Measurements from ENCODE around the gene SIGLEC7. TPM values are rescaled to one million over a fixed set of nuclear protein-coding genes. Genes with fewer than 3 reads are reported as not detected.

Gene SIGLEC7
- total RNA-seq, 2 donors from 2014 or later, result 0.35 to 1.0 TPM

DNA sequence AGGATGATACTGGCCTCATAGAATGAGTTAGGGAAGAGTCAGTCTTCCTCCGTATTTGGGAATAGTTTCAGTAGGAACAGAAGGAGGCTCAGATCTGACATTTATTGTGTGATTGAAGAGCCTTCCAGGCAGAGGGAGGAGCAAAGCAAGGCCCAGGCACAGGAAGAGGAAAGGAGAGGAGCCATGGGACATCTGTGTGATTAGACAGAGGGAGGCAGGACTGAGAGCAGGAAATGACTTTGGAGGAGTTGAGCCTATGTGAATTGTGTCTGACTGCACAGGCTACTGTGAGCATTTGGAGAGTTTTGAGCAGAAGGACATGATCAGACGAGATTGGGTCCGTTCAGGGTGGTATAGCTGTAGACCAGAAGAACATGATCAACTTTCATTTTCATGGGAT is 8.5 kb downstream of the SIGLEC7 start:
- Histone ChIP-seq H3K4me1 (no peaks in the 10 kb centered on the region), H3K27ac (no peak overlapping the region)
- no peak for DNase-seq

DNA sequence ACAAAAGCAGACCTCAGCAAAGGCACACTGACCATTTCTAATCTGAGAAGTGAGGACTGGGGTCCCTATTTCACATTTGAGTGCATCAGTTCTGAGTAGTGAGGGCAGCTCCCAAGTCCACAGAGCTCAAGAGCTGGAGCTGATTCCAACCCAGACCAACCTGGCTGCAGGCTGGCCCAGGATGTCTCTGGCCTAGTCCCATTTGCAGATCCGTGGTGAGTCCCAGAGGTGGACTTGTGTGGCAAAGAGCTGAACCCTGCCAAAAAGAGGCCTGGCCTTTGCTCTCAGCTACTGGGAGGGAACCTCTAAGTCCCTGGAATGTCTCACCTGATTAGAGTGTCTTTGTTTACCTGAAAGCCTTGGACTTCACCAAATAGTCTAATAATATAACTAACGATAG is 14.6 kb downstream of the SIGLEC7 start:
- no peaks in the 10 kb centered on the region for H3K4me1 ChIP-seq
- intact Hi-C loops (cut with DNase I), result no loop called here
- no peak overlapping the region for H3K4me3 ChIP-seq
- no peaks in the 10 kb centered on the region for H3K9me3 ChIP-seq
- no peak for DNase-seq
- H3K27me3 ChIP-seq, result no peaks in the 10 kb centered on the region
- H3K36me3 ChIP-seq, result no peaks in the 10 kb centered on the region
- H3K27ac ChIP-seq, result no peak overlapping the region
- H3K9ac ChIP-seq (ENCODE audit: low read depth in 2 of 2, low read length in 2 of 2), result no peak overlapping the region
- TF ChIP-seq, protein P1, sequence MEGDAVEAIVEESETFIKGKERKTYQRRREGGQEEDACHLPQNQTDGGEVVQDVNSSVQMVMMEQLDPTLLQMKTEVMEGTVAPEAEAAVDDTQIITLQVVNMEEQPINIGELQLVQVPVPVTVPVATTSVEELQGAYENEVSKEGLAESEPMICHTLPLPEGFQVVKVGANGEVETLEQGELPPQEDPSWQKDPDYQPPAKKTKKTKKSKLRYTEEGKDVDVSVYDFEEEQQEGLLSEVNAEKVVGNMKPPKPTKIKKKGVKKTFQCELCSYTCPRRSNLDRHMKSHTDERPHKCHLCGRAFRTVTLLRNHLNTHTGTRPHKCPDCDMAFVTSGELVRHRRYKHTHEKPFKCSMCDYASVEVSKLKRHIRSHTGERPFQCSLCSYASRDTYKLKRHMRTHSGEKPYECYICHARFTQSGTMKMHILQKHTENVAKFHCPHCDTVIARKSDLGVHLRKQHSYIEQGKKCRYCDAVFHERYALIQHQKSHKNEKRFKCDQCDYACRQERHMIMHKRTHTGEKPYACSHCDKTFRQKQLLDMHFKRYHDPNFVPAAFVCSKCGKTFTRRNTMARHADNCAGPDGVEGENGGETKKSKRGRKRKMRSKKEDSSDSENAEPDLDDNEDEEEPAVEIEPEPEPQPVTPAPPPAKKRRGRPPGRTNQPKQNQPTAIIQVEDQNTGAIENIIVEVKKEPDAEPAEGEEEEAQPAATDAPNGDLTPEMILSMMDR (IDR thresholded peaks at IDR 0.05), result no peak

More for the DNA sequence above, 8.5 kb downstream of the SIGLEC7 start:
- no peaks in the 10 kb centered on the region for H3K27me3 ChIP-seq
- no peaks in the 10 kb centered on the region for H3K36me3 ChIP-seq
- intact Hi-C loops (cut with DNase I), result no loop called here
- TF ChIP-seq, protein P1 (IDR thresholded peaks at IDR 0.05), result no peak
- H3K9me3 ChIP-seq, result no peaks in the 10 kb centered on the region
- H3K4me3 ChIP-seq, result no peak overlapping the region
- no peak overlapping the region for H3K9ac ChIP-seq (ENCODE audit: low read depth in 2 of 2, low read length in 2 of 2)

DNA sequence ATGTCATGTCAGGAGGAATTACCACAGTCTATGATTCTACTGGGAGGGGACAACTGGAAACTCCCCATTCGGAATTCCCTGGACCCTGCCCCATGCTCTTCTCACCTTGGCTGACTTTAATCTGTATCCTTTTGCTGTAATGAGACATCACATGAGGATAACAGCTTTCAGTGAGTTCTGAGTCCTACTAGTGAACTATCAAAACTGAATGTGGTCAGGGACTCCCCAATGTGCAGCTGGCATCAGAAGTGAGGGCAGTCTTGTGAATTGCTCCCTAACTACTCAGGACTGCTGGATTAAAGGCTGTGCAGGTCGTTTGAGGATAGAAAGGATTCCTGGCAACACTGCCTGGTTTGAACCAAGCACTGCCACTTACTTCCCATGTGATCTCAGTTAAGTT is 15.2 kb downstream of the SIGLEC7 start:
- no peak overlapping the region for H3K27ac ChIP-seq
- H3K4me1 ChIP-seq, result no peaks in the 10 kb centered on the region
- TF ChIP-seq, protein P1 (IDR thresholded peaks at IDR 0.05), result no peak
- H3K27me3 ChIP-seq, result no peaks in the 10 kb centered on the region
- intact Hi-C loops (cut with DNase I), result no loop called here
- no peak overlapping the region for H3K9ac ChIP-seq (ENCODE audit: low read depth in 2 of 2, low read length in 2 of 2)
- H3K36me3 ChIP-seq, result no peaks in the 10 kb centered on the region
- no peak overlapping the region for H3K4me3 ChIP-seq
- no peak for DNase-seq
- no peaks in the 10 kb centered on the region for H3K9me3 ChIP-seq

DNA sequence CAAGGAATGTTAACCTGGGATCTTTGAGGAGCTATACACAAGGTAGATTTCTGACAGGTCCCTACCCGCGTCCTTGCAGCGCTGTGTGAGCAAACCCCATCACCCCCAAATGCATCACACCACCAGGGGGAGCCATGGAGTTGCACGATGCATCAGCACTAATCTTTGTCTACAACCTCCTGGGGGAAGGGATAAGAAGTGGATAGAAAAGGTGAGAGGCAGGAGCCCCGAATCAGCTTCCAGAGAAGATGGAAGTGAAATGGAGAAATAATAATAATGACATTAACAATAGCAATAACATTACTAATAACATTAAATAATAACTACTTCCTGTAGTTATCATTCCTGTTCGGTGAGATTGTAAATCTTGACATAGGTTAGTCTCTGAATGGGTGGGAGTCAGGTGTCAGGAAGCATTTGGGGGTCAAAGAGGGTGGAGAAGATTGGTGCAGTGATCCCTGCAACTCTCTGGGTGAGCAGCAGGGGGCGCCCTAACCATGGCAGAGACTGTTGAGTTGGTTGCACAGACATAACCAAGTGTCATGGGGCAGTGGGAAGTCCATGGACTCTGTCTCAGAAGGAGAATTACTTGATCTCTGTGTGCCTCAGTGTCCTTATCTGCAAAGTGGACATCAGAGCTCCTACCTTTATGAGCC is 16.5 kb downstream of the SIGLEC7 start:
- H3K27me3 ChIP-seq, result no peaks in the 10 kb centered on the region
- intact Hi-C loops (cut with DNase I), result no loop called here
- H3K36me3 ChIP-seq, result no peaks in the 10 kb centered on the region
- H3K4me1 ChIP-seq, result no peaks in the 10 kb centered on the region
- TF ChIP-seq, protein P1 (IDR thresholded peaks at IDR 0.05), result peak; percentile 77
- H3K9ac ChIP-seq (ENCODE audit: low read depth in 2 of 2, low read length in 2 of 2), result no peak overlapping the region
- no peak overlapping the region for H3K4me3 ChIP-seq
- no peaks in the 10 kb centered on the region for H3K9me3 ChIP-seq
- H3K27ac ChIP-seq, result no peak overlapping the region
- DNase-seq, result peak; percentile 64

DNA sequence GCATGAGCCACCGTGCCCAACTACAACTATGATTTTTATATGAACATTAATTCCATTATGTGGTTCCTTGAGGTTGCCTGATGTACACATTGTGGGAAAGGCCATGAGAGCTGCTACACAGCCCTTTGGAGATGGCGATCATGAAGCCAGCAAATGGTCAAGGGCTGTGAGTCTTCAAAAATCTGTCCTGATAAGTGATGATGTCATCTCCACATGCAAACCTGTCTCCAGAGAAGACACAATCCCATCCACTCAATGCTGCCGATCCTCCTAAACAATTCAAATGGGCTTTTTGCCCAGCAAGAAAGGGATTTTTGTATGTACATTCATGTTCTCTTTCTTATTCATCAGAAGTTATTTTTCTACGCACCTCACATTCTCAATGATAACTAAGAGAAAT is 17.6 kb downstream of the SIGLEC7 start:
- Histone ChIP-seq H3K27ac (no peak overlapping the region), H3K4me3 (no peak overlapping the region), H3K36me3 (no peaks in the 10 kb centered on the region), H3K9me3 (no peaks in the 10 kb centered on the region), H3K27me3 (no peaks in the 10 kb centered on the region), H3K9ac (ENCODE audit: low read depth in 2 of 2, low read length in 2 of 2) (no peak overlapping the region), H3K4me1 (no peaks in the 10 kb centered on the region)
- TF ChIP-seq, protein P1 (IDR thresholded peaks at IDR 0.05), result no peak
- intact Hi-C loops (cut with DNase I), result no loop called here
- DNase-seq, result no peak
